ENCODE measurements around the gene ADPRH. TPM values are rescaled to one million over a fixed set of nuclear protein-coding genes. Genes with fewer than 3 reads are reported as not detected.

The ADPRH gene
- polyA plus RNA-seq, 1 donor: 6.3 TPM

DNA sequence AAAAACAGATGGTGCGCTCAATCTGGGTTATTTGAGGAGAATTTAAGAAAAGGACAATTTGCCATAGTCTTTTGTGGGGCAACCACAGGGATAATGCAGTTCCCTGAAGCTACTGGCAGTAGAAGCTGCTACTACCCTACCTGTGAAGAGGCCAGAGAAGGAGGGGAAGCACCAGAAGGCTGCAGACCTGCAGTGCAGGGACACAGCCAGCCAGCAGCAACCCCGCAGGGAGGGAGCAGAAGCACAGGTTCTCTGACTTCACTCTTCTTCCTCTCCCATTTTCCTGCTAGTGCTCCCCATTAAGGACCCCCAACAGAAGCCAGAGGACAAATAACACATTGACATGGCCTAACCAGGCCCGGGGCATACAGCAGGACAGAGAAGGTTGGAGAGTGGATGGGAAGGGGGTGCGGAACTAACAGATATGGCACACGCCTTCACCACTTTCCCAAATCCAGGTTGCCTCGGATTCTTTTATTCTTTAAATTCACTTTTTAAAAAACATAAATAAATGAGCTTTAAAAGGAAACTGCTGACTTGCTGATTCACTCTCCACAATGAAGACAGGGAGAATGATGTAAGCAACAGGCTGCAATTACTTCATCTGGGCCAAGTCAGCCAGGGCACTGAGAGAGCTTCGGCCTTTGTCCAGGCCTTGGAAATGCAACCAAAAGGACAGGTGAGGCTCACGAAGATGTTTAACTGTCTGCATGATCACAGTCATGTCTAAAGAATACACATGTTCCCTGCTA is 51.0 kb downstream of the ADPRH start:
- no peak for DNase-seq

DNA sequence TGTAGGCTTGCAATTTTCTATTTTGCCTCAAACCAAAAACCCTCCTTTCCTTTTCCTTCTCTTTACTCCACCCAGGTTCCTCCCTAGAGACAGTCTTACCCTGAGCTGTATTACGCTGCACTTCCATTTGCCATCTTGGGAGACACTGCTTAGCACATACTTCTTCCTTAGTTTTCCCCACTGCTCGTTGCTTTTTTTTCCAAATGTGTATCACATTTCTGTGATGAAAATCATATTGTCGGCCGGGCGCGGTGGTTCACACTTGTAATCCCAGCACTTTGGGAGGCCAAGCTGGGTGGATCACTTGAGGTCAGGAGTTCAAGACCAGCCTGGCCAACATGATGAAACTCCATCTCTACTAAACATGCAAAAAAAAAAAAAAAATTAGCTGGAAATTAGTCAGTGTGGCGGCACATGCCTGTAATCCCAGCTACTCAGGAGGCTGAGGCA is 51.6 kb downstream of the ADPRH start:
- no peak for DNase-seq

DNA sequence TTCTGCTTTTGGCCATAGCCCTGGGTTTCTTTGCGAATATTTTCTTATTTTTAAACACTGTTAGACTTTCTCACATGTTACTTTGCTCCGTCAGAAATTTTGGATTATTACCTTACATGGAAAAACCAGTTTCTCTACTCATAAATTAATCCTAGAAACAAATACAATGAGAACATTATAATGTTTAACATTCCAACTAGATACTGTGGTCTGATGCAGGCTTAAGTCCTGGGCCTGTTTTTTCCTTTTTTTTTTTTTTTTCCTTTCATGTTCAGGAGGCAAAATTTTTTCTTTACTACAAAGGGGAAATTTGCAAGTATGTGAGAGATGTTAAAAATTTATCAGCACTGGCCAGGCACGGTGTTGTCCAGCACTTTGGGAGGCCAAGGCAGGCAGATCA is 52.2 kb downstream of the ADPRH start:
- no peak for DNase-seq

DNA sequence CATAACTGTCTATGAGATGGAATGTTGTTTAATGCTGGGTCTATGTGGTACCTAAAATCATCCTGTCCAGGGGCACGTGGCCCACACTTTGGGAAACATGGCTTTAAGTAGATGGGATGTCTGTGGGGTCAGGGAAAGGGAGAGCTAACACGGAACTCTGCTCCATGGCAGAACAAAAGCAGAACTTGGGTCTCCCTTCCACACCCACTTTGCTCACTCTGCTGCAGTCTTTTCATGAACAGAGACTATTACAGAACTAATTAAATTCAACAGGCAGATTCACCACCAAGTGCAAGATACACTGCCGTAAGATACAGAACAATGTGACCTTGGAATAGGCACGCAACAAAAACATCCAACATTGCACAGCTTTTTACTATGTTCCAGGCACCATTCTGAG is 52.9 kb downstream of the ADPRH start:
- DNase-seq: no peak

DNA sequence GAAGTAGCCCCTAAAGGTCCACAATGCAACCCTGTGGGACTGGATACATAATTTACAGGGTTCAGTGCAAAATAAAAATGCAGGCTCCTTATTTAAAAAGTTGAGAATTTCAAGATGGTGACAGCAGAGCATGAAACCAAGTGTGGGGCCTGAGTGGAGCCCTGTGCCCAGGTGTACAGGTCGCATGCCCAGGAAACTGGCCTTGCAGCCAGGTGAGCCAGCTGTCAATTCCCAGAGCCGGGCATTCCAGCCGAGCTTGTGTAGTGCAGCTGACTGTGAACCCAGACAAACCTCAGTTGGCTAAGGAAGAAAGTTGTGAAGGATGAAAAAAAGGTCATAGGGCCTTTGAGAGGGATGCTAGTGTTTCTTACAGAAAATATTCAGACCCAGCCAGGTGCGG is 53.5 kb downstream of the ADPRH start:
- DNase-seq: no peak

DNA sequence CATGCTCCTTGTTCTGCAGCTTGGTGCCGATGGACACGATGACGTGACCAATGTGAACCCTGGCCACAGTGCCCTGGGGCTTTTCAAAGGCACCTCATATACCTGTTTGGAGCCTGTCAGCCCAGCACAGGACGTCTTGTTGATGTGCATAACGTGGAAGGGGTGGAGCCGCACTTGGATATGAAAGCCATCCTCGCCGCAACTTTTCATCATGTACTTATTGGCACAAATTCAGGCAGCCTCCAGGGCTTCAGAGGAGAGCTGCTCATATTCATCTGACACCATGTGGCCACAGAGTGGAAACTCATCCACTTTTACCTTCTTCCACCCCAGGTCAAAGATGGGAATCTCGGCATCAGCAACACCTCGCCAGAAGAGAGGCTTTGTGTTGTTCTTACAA is 56.4 kb downstream of the ADPRH start:
- no peak for DNase-seq

DNA sequence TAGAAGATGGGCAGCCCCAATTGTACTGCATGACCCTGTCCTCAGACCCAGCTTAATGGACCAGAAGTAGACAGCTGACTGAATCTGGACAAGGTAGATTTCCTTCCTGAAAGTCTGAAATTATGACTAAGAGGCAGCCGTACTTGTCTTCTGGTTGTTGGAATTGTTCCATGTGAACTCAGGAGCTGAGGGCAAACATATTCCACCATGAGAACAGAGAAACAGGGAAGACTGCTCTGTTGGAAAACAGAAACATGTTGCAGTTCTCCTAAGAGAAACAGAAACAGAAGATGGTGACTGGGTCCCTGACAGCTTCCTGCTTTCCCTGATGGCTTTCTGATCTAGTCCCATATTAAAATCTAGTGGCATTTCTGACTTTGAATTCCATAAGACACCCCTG is 57.0 kb downstream of the ADPRH start:
- DNase-seq: no peak

DNA sequence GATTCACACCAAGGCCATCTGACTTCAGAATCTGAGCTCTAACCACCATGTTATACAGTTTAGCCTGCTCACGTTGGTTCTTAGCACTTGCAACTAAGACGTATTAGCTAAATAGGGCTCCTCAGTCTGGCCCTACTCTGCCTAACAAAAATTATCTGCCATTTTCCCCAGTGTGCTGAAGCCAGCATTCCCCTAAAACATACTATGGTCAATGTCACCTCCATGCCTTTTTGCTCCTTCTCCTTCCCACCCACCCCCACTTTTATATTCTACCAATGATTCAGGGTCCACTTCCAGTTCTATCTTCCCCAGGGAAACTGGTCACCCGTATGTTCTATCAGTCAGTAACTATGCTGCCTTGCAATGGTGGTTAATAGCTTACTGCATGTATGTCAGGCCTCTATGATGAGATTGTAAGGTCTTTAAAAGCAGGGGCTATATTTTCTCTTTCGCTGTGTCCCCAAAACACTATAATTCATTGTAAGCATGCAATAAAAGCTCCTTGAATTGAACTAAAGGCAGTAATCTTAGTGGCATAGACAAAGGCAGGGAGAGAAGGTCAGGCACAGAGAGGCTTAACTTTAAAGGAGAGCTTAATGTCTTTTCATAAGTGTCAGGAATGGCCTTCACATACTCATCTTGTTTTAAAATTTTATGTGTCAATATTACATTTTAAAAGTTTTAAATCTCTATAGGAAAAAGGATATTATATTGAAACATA is 57.8 kb downstream of the ADPRH start:
- no peak for DNase-seq

DNA sequence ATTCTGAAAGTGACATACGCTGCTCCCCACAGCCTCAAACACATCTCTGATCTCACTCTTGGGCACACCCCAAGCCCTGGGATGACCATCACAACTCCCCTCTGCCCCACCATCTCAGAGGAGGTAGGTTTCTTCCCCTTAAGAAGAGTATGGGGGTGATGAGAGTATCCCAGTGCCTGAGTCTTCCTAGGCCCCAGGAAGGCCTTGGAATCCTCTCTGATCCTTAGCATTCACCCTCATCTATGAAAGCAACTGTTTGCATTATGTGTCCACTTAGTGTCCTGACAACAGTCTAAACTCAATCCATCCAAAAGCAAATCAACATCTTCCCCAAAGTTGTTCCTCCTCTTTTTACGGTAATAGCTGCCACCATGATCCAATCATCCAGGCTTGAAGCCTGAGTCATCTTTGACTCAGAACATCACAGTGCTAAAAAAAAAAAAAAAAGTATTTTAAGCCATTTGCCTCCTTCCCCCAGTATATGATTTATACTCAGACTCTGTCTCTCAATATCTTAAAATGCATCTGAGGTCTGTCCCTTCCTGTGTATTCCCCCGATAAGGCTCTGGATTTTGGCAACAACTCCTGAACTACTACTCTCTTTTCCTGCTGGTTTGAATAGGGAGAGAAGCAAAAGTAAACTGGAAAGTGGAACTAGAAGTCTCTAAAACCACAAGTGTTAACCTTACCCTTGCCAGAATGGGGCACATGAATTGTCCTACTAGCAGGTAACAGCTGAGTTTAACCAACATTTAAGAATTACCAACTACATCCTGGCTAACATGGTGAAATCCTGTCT is 58.6 kb downstream of the ADPRH start:
- DNase-seq: no peak

Other genes with a start within 250 kb of the ADPRH start
- 60.3 TPM for gene TMEM39A, start 115.9 kb upstream of the ADPRH start, polyA plus RNA-seq (ENCODE audit: insufficient read length)
- 33.6 TPM for gene POGLUT1, start 110.5 kb upstream of the ADPRH start, polyA plus RNA-seq (ENCODE audit: insufficient read length)
- 109 TPM for gene TIMMDC1, start 80.9 kb upstream of the ADPRH start, polyA plus RNA-seq (ENCODE audit: insufficient read length)
- gene CD80, start 19.9 kb upstream of the ADPRH start, polyA plus RNA-seq (ENCODE audit: insufficient read length): 0.20 TPM
- gene PLA1A, start 18.4 kb downstream of the ADPRH start, polyA plus RNA-seq (ENCODE audit: insufficient read length): 7.3 TPM
- 7.7 TPM for gene POPDC2, start 81.1 kb downstream of the ADPRH start, polyA plus RNA-seq (ENCODE audit: insufficient read length)
- 36.7 TPM for gene COX17, start 97.9 kb downstream of the ADPRH start, polyA plus RNA-seq (ENCODE audit: insufficient read length)
- 35.7 TPM for gene CFAP91, start 123.5 kb downstream of the ADPRH start, polyA plus RNA-seq (ENCODE audit: insufficient read length)
- 0.78 TPM for gene NR1I2, start 202.6 kb downstream of the ADPRH start, polyA plus RNA-seq (ENCODE audit: insufficient read length)

Measured in left kidney (tissue), 2 donors.